Osteocyte (in vitro differentiated cells): Measurements from ENCODE around the gene SUPT20HL1. TPM values are rescaled to one million over a fixed set of nuclear protein-coding genes. Genes with fewer than 3 reads are reported as not detected.

Experiments
- DNase-seq: peaks from one replicate; pipeline ENCODE4 v3.0.0; 2021; ENCODE audit warnings: mixed read lengths; ENCODE audit not compliant: unreplicated experiment; ENCODE audit errors: extremely low spot score
- H3K27ac Mint-ChIP-seq: one replicate; pipeline ENCODE4 v1.8.0; 2021; ENCODE audit warnings: mild to moderate bottlenecking, mixed read lengths; ENCODE audit not compliant: unreplicated experiment
- H3K27me3 Mint-ChIP-seq: one replicate; pipeline ENCODE4 v1.8.0; 2021; ENCODE audit warnings: mixed read lengths; ENCODE audit not compliant: unreplicated experiment
- H3K36me3 Mint-ChIP-seq: one replicate; pipeline ENCODE4 v1.8.0; 2021; ENCODE audit warnings: mixed read lengths; ENCODE audit not compliant: unreplicated experiment
- H3K4me1 Mint-ChIP-seq: one replicate; pipeline ENCODE4 v1.8.0; 2021; ENCODE audit warnings: mixed read lengths; ENCODE audit not compliant: unreplicated experiment
- H3K4me3 Mint-ChIP-seq: one replicate; pipeline ENCODE4 v1.8.0; 2021; ENCODE audit warnings: mild to moderate bottlenecking, moderate library complexity, mixed read lengths; ENCODE audit not compliant: unreplicated experiment
- H3K9me3 Mint-ChIP-seq: one replicate; pipeline ENCODE4 v1.8.0; 2021; ENCODE audit warnings: mixed read lengths; ENCODE audit not compliant: unreplicated experiment
- CTCF ChIP-seq: fragments of 200-600 bp; sonication (generic); IDR thresholded peaks from 2 replicates; pipeline ENCODE4 v1.5.0; 2021; ENCODE audit warnings: antibody characterized with exemption, mild to moderate bottlenecking, moderate library complexity
- total RNA-seq: library from RNA; stranded (reverse); gene quantifications from 2 replicates; pipeline ENCODE4 v1.2.1, GENCODE V29; 2021

The SUPT20HL1 gene
- total RNA-seq, 1 donor from 2014 or later = not detected

GRCh38 chrX:24398766-24399165 lies 38.3 kb downstream of the SUPT20HL1 start:
- no peak for TF ChIP-seq CTCF
- Mint-ChIP-seq H3K27ac (no peak overlapping the region), H3K36me3 (no peaks in the 10 kb centered on the region), H3K4me3 (no peak overlapping the region), H3K9me3 (no peaks in the 10 kb centered on the region), H3K4me1 (peaks cover 25% of the 10 kb centered on the region), H3K27me3 (peaks cover 26% of the 10 kb centered on the region)
- DNase-seq = no peak

GRCh38 chrX:24399550-24399949 lies 39.1 kb downstream of the SUPT20HL1 start:
- Mint-ChIP-seq H3K4me1 (peaks cover 25% of the 10 kb centered on the region), H3K9me3 (peaks cover 3% of the 10 kb centered on the region), H3K36me3 (no peaks in the 10 kb centered on the region), H3K27ac (no peak overlapping the region), H3K4me3 (no peak overlapping the region), H3K27me3 (peaks cover 27% of the 10 kb centered on the region)
- no peak for TF ChIP-seq CTCF
- DNase-seq = no peak

GRCh38 chrX:24405959-24406358 lies 45.5 kb downstream of the SUPT20HL1 start:
- no peak for DNase-seq
- Mint-ChIP-seq H3K4me1 (no peaks in the 10 kb centered on the region), H3K36me3 (no peaks in the 10 kb centered on the region), H3K27me3 (peaks cover 43% of the 10 kb centered on the region), H3K27ac (no peak overlapping the region), H3K9me3 (peaks cover 8% of the 10 kb centered on the region), H3K4me3 (no peak overlapping the region)
- TF ChIP-seq CTCF = no peak

Other genes starting within 250 kb of the SUPT20HL1 start
- 84.6 and 90.0 TPM in 2 replicates for gene ZFX, start 210.9 kb upstream of the SUPT20HL1 start, total RNA-seq
- gene SUPT20HL2, start 46.6 kb upstream of the SUPT20HL1 start, total RNA-seq = not detected in 2 replicates
- gene PDK3, start 104.6 kb downstream of the SUPT20HL1 start, total RNA-seq = 9.6 TPM in 2 replicates